GM23248 (cell line): ENCODE data around the gene LANCL3.

ENCODE experiments used
- EZH2 ChIP-seq: fragments of 200-600 bp; sonication (generic); IDR thresholded peaks from 2 replicates; pipeline ENCODE4 v1.6.1; 2018; ENCODE audit warnings: antibody characterized with exemption, mild to moderate bottlenecking; ENCODE audit not compliant: insufficient read depth, poor library complexity, severe bottlenecking
- EZH2phosphoT487 ChIP-seq: fragments of 200-600 bp; sonication (generic); IDR thresholded peaks from 2 replicates; pipeline ENCODE4 v1.6.1; 2018; ENCODE audit warnings: antibody characterized with exemption, moderate library complexity, mild to moderate bottlenecking, low read depth; ENCODE audit not compliant: insufficient read depth

DNA sequence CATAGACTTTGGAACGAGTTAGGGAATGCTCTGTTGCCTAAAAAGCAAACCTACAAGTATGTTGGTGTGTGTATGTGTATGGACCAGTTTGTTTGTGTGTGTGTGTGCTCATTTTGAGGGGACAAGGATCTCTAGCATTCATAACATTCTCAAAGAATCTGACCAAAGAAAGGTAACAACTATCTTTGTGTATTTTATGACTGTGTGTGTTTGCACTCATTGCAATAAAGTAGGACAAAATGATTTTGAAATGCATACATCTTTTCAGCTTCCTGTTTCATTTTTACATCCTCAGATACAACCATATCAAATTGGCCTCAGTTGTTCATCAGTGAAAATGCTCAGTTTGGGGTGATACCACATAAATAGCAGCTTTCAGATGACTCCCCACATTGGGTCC is 105.8 kb downstream of the LANCL3 start:
- TF ChIP-seq EZH2phosphoT487 (no peak), EZH2 (no peak)
